ENCODE data around the gene PIH1D1.

DNA sequence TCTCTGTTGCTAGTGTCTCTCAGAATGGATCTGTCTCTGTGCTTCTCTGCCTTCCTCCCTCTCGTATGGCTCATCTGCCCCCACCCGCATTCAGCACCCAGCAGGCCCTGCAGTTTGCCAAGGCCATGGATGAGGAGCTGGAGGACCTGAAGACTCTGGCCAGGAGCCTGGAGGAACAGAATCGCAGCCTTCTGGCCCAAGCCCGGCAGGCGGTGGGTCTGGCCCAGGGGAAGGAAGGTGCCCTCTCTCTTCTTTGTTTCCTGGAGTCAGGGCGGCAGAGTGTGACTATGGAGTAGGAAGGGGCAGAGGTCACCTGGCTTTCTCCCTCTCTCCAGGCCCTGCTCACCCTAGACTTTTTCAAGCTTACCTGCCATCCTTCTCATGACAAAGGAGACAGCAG, 52.7 kb downstream of the PIH1D1 start:
- TF ChIP-seq, protein P1, sequence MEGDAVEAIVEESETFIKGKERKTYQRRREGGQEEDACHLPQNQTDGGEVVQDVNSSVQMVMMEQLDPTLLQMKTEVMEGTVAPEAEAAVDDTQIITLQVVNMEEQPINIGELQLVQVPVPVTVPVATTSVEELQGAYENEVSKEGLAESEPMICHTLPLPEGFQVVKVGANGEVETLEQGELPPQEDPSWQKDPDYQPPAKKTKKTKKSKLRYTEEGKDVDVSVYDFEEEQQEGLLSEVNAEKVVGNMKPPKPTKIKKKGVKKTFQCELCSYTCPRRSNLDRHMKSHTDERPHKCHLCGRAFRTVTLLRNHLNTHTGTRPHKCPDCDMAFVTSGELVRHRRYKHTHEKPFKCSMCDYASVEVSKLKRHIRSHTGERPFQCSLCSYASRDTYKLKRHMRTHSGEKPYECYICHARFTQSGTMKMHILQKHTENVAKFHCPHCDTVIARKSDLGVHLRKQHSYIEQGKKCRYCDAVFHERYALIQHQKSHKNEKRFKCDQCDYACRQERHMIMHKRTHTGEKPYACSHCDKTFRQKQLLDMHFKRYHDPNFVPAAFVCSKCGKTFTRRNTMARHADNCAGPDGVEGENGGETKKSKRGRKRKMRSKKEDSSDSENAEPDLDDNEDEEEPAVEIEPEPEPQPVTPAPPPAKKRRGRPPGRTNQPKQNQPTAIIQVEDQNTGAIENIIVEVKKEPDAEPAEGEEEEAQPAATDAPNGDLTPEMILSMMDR (conservative IDR thresholded peaks at IDR 0.05; ENCODE audit: low read length), result no peak
- no peak for TF ChIP-seq EZH2phosphoT487 (IDR thresholded peaks at IDR 0.05; ENCODE audit: borderline replicate concordance)

All from Loucy (cell line).